Body of pancreas (tissue), 4 donors: ENCODE data around the gene ZFHX2.

Experiments
- POLR2A ChIP-seq, 3 donors: fragments of 450-650 bp; IDR thresholded peaks; one replicate each; pipeline ENCODE4 v1.6.1; 2016; ENCODE audit warnings: antibody characterized with exemption in 3 of 3, mild to moderate bottlenecking in 2 of 3
- TF ChIP-seq, protein P1 (sequence below), 7 experiments: fragments of 450-650 bp in 4 of 7; fragments of 200-600 bp in 3 of 7; sonication (generic) in 3 of 7; IDR thresholded peaks; one replicate each; pipeline ENCODE4 v1.5.1; 2016 to 2019; ENCODE audit warnings: antibody characterized with exemption in 7 of 7

DNA sequence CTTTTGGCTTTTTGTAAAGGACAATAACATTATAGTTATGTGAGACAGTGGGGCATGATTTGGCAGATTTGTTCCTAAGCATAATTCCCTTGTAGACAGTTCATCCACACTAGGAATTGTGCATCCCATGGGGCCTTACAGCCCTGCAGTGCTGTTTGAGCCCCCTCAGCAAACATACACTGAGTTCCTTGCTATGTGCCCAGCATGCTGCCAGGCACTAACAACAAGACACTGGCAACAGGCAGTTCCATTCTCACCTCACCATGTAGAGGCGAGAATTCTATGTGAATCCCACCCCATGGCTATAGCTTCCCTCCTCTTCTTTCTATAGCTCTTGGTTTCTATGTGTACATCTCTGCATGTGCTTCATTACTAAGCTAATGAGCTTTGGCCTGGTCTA lies 6.4 kb upstream of the ZFHX2 start:
- TF ChIP-seq, protein P1, sequence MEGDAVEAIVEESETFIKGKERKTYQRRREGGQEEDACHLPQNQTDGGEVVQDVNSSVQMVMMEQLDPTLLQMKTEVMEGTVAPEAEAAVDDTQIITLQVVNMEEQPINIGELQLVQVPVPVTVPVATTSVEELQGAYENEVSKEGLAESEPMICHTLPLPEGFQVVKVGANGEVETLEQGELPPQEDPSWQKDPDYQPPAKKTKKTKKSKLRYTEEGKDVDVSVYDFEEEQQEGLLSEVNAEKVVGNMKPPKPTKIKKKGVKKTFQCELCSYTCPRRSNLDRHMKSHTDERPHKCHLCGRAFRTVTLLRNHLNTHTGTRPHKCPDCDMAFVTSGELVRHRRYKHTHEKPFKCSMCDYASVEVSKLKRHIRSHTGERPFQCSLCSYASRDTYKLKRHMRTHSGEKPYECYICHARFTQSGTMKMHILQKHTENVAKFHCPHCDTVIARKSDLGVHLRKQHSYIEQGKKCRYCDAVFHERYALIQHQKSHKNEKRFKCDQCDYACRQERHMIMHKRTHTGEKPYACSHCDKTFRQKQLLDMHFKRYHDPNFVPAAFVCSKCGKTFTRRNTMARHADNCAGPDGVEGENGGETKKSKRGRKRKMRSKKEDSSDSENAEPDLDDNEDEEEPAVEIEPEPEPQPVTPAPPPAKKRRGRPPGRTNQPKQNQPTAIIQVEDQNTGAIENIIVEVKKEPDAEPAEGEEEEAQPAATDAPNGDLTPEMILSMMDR (IDR thresholded peaks at IDR 0.05) = no peak
- TF ChIP-seq POLR2A (IDR thresholded peaks at IDR 0.05) = no peak
